Neural progenitor cell (in vitro differentiated cells): ENCODE data around the gene PLXNA4.

Experiments
- EZH2 ChIP-seq: fragments of 200-600 bp; sonication (generic); IDR thresholded peaks from 2 replicates; pipeline ENCODE4 v1.6.1; 2017; ENCODE audit warnings: antibody characterized with exemption, mild to moderate bottlenecking, moderate library complexity
- TF ChIP-seq, protein P1 (sequence below): fragments of 200-600 bp; sonication (generic); IDR thresholded peaks from 2 replicates; pipeline ENCODE4 v1.5.1; 2017; ENCODE audit warnings: antibody characterized with exemption, mild to moderate bottlenecking

DNA sequence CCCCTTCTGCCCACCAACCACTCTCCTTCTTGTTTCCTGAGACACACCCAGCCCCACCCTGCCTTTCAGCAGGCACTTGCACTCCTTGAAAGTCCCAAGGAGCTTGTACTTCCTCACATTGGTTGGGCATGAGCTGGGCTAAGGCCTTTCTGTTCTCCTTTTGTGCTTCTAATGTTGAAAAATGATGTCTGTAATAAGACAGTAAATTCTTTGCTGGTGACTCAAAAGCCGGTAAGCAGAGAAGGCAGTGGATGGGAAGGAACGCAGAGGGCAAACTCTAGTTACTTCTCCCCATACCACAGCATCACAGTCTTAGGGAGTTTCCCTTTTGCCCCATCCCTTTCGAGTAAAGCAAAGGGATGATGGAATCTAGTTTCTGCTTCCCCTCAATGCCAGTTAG, 185.6 kb downstream of the PLXNA4 start:
- TF ChIP-seq EZH2, result no peak
- TF ChIP-seq, protein P1, sequence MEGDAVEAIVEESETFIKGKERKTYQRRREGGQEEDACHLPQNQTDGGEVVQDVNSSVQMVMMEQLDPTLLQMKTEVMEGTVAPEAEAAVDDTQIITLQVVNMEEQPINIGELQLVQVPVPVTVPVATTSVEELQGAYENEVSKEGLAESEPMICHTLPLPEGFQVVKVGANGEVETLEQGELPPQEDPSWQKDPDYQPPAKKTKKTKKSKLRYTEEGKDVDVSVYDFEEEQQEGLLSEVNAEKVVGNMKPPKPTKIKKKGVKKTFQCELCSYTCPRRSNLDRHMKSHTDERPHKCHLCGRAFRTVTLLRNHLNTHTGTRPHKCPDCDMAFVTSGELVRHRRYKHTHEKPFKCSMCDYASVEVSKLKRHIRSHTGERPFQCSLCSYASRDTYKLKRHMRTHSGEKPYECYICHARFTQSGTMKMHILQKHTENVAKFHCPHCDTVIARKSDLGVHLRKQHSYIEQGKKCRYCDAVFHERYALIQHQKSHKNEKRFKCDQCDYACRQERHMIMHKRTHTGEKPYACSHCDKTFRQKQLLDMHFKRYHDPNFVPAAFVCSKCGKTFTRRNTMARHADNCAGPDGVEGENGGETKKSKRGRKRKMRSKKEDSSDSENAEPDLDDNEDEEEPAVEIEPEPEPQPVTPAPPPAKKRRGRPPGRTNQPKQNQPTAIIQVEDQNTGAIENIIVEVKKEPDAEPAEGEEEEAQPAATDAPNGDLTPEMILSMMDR, result no peak
